NCI-H1694 treated with DMSO at 0.1 percent for 48 hours (cell line): ENCODE measurements around the gene EDEM2.
"Not testable (repeated sequence)": the region's sequence is repeated elsewhere in the genome, so short reads cannot be mapped to it uniquely, and the experiment has no call there.

Experiments
- DNase-seq: peaks from one replicate; lab custom pipeline; 2025; lab: John Stamatoyannopoulos, UW

The EDEM2 gene

GRCh38 chr20:35085477-35086225 is 61.5 kb downstream of the EDEM2 start:
- DNase-seq, result no peak

GRCh38 chr20:35084998-35085397 is 62.1 kb downstream of the EDEM2 start:
- DNase-seq, result no peak

GRCh38 chr20:35080348-35080642 is 66.8 kb downstream of the EDEM2 start:
- DNase-seq, result not testable (repeated sequence)

- no peak for DNase-seq
Measured at GRCh38 chr20:35079472-35080347, 67.4 kb downstream of the EDEM2 start.

GRCh38 chr20:35077872-35078271 is 69.3 kb downstream of the EDEM2 start:
- no peak for DNase-seq

GRCh38 chr20:35077341-35077740 is 69.8 kb downstream of the EDEM2 start:
- no peak for DNase-seq

GRCh38 chr20:35071436-35072153 is 75.5 kb downstream of the EDEM2 start:
- DNase-seq, result not testable (repeated sequence)

- no peak for DNase-seq
Measured at GRCh38 chr20:35066194-35066593, 80.9 kb downstream of the EDEM2 start.
